ENCODE measurements around the gene MESP1. TPM values are rescaled to one million over a fixed set of nuclear protein-coding genes. Genes with fewer than 3 reads are reported as not detected.
"Not testable (repeated sequence)": the region's sequence is repeated elsewhere in the genome, so short reads cannot be mapped to it uniquely, and the experiment has no call there.

Gene MESP1, protein sequence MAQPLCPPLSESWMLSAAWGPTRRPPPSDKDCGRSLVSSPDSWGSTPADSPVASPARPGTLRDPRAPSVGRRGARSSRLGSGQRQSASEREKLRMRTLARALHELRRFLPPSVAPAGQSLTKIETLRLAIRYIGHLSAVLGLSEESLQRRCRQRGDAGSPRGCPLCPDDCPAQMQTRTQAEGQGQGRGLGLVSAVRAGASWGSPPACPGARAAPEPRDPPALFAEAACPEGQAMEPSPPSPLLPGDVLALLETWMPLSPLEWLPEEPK
- total RNA-seq (2014; rRNA removed; shearing (Covaris generic)): 0.26 TPM in 1 of 2 replicates, not detected in the other

DNA sequence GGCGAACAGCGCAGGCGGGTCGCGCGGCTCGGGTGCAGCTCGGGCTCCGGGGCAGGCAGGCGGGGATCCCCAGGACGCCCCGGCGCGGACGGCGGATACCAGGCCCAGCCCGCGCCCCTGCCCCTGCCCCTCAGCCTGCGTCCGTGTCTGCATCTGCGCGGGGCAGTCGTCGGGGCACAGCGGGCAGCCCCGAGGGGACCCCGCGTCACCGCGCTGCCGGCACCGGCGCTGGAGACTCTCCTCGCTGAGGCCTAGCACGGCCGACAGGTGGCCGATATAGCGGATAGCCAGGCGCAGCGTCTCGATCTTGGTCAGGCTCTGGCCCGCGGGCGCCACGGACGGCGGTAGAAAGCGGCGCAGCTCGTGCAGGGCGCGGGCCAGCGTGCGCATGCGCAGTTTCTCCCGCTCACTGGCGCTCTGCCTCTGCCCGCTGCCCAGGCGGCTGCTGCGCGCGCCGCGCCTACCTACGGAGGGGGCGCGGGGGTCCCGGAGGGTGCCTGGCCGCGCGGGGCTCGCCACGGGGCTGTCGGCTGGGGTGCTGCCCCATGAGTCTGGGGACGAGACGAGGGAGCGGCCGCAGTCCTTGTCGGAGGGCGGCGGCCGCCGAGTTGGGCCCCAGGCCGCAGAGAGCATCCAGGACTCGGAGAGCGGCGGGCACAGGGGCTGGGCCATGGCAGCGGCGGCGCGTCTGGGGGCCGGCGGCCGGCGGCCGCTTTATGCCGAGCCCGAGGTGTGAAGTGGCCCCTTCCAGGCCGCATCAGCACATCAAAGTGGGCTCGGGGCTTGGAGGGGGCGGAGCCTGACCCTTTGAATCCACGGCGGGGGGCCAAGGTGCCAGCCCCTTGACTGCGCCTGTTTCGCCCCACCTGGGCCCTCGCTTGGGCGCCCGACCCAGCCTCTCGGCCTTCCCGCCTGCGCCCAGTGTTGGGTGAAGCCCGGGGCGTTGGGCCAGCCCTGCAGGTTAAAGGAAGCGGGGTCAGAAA is at the start of gene MESP1:
Gene MESP1, minus strand, starts transcription at position 690 of the 983 bp plus-strand sequence. Its CDS starts 18 bp downstream, at position 672.
- H3K4me1 ChIP-seq (replicated peaks): peaks cover 32% of the 10 kb centered on the region
- peak; percentile 85 to 93 for DNase-seq (ENCODE audit: low read depth in 1 of 2, low spot score in 2 of 2)
- no peaks in the 10 kb centered on the region for H3K9me3 ChIP-seq (replicated peaks)
- H3K27ac ChIP-seq: no peak within 1 kb of the TSS
- H3K4me3 ChIP-seq: peak within 1 kb of the TSS; percentile 52
- no peaks in the 10 kb centered on the region for H3K27me3 ChIP-seq (replicated peaks)
- no peaks in the 10 kb centered on the region for H3K36me3 ChIP-seq

DNA sequence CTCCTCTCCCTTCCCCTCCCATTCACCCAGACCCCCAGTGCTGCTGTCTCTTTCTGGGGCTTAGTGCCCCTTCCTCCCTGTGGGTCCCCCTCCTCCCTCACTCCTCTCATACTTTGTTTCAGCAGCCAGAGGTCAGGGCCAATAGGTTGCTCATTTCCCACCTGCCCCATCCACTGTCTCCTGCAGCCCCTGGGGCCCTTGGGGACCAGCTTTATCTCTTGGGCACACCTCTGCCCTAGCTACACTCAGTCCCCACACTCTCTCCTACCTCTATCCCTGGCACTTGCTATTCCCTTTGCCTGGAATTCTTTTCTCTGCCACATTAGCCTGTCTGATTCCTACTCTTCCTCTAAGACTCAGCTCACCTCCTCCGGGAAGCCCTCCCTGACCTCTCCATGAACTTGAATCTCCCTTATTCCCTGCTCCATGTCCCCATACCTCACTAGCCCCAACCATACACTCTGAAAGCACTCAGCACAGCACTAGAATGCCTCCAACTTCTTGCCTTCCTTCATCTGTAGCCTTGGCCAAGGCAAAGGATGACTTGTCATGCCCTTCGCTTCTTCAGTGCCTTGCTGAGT is 49.0 kb upstream of the MESP1 start:
- no peak for DNase-seq (ENCODE audit: low read depth in 1 of 2, low spot score in 2 of 2)
- no peaks in the 10 kb centered on the region for H3K27me3 ChIP-seq (replicated peaks)
- H3K9me3 ChIP-seq (replicated peaks): no peaks in the 10 kb centered on the region
- no peak overlapping the region for H3K27ac ChIP-seq
- no peak overlapping the region for H3K4me3 ChIP-seq
- H3K4me1 ChIP-seq (replicated peaks): peaks cover 2% of the 10 kb centered on the region
- peaks cover 3% of the 10 kb centered on the region; the same call in 1 of the 2 replicates for H3K36me3 ChIP-seq

DNA sequence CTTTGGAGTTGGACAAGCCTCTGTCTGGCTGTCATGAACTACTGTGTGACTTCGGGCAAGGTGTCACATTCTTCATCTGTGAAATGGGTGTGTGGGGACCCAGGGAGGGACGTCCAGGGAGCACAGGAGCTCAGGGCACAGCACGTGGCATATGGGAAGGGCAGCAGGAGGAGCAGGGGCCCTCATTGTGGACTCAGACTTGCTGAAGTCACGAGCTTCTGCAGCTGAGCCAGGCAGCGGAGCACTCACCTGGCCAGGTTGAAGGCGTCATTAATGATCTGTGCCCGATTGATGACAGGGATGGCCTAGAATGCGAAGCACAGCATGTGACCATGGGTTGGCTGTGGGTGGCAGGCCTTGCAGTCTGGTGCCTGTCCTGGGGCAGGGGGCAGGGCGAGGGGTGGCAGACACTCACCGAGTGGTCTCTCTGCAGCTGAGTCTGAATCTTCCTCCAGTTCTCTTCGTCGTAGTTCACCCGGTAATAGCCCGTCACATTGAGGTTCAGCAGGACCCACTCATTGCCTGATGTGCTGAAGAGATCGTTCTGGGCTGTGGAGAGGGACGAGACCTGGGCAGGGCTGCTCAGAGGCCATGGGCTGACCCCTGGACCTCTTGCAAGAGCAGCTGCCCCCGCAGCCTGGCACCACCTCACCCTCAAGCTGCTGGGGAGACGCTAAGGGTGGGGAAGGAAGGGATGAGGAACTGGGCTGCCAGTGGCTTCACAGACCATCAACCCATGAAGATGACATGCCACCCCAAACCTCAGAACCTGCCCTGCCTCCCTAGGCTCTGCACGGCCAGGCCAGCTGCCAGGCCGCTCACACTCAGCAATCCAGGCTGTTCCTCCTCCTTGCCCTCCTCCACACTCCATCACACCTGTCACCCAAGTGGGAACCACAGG is 48.2 kb upstream of the MESP1 start:
- Histone ChIP-seq H3K36me3 (peaks cover 3% of the 10 kb centered on the region; the same call in 1 of the 2 replicates), H3K27me3 (replicated peaks) (no peaks in the 10 kb centered on the region), H3K4me1 (replicated peaks) (peaks cover 7% of the 10 kb centered on the region), H3K27ac (no peak overlapping the region), H3K9me3 (replicated peaks) (no peaks in the 10 kb centered on the region), H3K4me3 (no peak overlapping the region)
- DNase-seq (ENCODE audit: low read depth in 1 of 2, low spot score in 2 of 2): no peak

DNA sequence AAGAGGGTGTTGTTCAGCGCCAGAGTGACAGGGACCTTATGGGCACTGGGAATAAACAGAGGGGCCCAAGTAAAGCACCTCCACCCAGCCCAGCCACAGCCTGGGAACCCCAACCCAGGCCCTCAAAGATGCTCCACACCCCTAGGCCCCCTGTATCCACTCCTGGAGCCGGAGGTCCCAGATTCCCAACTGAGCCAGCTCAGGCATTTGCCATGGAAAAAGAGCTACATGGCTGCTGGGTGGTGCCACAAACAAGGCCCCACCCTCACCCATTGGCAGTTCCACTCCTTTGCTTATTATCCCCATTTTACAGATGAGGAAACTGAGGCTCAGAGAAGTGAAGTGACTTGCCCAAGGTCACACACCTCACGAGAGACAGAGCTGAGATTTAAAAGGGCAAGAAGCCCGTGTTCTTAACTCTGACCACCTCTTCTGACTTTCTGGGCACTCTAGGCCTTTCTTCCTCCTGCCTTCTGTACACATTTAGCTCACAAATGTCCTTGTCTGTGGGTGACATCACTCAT is 46.7 kb upstream of the MESP1 start:
- peaks cover 7% of the 10 kb centered on the region for H3K4me1 ChIP-seq (replicated peaks)
- DNase-seq (ENCODE audit: low read depth in 1 of 2, low spot score in 2 of 2): no peak
- H3K27ac ChIP-seq: no peak overlapping the region
- H3K27me3 ChIP-seq (replicated peaks): no peaks in the 10 kb centered on the region
- H3K9me3 ChIP-seq (replicated peaks): no peaks in the 10 kb centered on the region
- no peak overlapping the region for H3K4me3 ChIP-seq
- peaks cover 3% of the 10 kb centered on the region; the same call in 1 of the 2 replicates for H3K36me3 ChIP-seq

GRCh38 chr15:89795996-89796395 is 44.9 kb upstream of the MESP1 start:
- H3K9me3 ChIP-seq (replicated peaks): no peaks in the 10 kb centered on the region
- H3K4me3 ChIP-seq: no peak overlapping the region
- peaks cover 7% of the 10 kb centered on the region for H3K4me1 ChIP-seq (replicated peaks)
- DNase-seq (ENCODE audit: low read depth in 1 of 2, low spot score in 2 of 2): no peak
- H3K27ac ChIP-seq: no peak overlapping the region
- H3K36me3 ChIP-seq: peaks cover 3% of the 10 kb centered on the region; the same call in 1 of the 2 replicates
- no peaks in the 10 kb centered on the region for H3K27me3 ChIP-seq (replicated peaks)

DNA sequence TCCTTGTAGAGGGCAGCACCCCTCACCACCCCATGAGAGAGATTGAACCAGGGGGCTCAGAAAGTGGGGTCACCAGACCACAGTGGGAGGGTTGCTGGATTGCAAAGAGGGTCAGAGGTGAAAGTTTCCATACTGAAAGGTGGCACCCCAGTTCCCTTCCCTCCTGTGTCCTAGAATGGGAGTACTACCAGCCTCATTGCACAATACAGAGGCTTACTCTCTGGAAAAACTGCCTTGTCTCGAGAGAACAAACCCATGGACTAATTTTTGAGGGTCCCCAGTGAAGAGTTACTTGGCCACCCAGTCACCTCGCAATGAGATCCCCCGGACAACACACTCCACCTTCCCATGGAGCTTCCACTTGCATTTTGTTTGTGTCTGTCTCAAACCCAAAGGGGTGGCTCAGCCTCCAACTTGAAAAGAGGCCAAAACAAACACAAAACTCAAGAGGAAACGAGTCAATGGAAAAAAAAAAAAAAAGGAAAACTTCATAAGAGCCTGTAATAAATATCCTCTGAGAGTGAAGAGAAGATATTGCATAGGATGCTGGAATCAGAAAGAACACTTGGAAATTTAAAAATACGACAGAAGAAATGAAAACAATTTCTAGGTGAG is 43.7 kb upstream of the MESP1 start:
- no peaks in the 10 kb centered on the region for H3K27me3 ChIP-seq (replicated peaks)
- peaks cover 3% of the 10 kb centered on the region; the same call in 1 of the 2 replicates for H3K36me3 ChIP-seq
- peaks cover 7% of the 10 kb centered on the region for H3K4me1 ChIP-seq (replicated peaks)
- DNase-seq (ENCODE audit: low read depth in 1 of 2, low spot score in 2 of 2): peak in 1 of 2 experiments; percentile 23
- no peak overlapping the region for H3K27ac ChIP-seq
- H3K9me3 ChIP-seq (replicated peaks): no peaks in the 10 kb centered on the region
- no peak overlapping the region for H3K4me3 ChIP-seq

DNA sequence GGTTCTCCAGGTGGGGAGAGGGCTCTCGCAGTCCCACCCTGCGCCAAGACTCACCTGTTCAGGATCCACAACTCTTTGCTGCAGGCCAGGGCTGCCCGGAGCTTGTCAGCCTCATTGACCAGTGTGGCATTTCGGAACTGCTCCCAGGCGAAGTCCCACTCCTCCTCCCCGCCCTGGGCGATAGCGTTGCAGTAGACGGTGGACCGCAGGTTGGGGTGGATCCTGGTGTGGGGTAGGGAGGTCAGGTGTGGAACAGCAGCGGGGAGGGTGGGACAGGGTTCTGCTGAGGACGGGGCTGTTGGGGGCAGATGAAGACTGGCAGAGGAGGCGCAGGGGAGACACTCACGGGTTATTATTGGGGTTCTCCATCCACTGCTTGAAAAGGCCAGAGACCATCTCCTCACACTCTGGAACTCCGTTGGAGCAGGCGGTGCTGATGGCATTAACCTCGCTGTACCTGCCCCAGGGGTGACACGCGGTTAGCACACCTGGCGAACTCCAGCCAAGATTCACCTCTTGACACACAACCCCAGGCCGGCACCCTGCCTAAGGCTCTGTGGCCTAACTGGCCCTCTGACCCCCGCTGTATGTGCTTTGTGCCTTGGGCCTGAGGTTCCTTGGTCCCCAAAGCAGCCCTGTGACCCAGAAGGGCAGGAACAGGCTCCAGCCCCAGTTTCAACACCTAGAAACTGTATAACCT is 41.2 kb upstream of the MESP1 start:
- Histone ChIP-seq H3K4me1 (replicated peaks) (peaks cover 7% of the 10 kb centered on the region), H3K4me3 (no peak overlapping the region), H3K9me3 (replicated peaks) (no peaks in the 10 kb centered on the region), H3K36me3 (0 out of 2 replicates have a peak, but pooled peaks cover 3% of the 10 kb centered on the region), H3K27ac (no peak overlapping the region), H3K27me3 (replicated peaks) (no peaks in the 10 kb centered on the region)
- DNase-seq (ENCODE audit: low read depth in 1 of 2, low spot score in 2 of 2): no peak

DNA sequence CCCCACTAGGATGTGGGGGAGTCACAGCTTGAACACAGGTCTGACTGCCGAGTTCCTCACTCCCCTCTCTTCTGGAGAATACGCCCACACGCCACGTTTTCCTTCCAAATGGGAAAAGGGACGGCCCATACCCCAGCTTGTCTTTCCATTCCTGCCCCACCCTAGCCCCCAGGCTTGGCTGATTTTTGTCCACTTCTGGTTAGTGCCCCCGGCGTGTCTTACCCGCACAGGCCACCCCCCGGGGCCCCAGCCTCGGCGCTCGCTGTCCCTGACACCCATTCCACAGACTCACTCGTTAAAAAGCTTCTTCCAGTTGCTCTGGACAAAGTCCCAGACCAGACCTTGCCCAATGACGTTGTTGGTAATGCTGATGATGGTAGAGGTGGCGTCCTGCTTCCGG is 39.6 kb upstream of the MESP1 start:
- no peaks in the 10 kb centered on the region for H3K27me3 ChIP-seq (replicated peaks)
- no peaks in the 10 kb centered on the region for H3K36me3 ChIP-seq
- no peaks in the 10 kb centered on the region for H3K9me3 ChIP-seq (replicated peaks)
- no peak for DNase-seq (ENCODE audit: low read depth in 1 of 2, low spot score in 2 of 2)
- H3K27ac ChIP-seq: no peak overlapping the region
- no peak overlapping the region for H3K4me3 ChIP-seq
- peaks cover 7% of the 10 kb centered on the region for H3K4me1 ChIP-seq (replicated peaks)

- no peaks in the 10 kb centered on the region for H3K36me3 ChIP-seq
- H3K4me1 ChIP-seq (replicated peaks): peaks cover 7% of the 10 kb centered on the region
- DNase-seq (ENCODE audit: low read depth in 1 of 2, low spot score in 2 of 2): no peak
Measured at GRCh38 chr15:89790206-89790605, 39.2 kb upstream of the MESP1 start.

GRCh38 chr15:89788585-89788984 is 37.5 kb upstream of the MESP1 start:
- not testable (repeated sequence) for DNase-seq (ENCODE audit: low read depth in 1 of 2, low spot score in 2 of 2); H3K4me3 ChIP-seq; H3K9me3 ChIP-seq (replicated peaks); H3K27ac ChIP-seq; H3K4me1 ChIP-seq (replicated peaks); H3K27me3 ChIP-seq (replicated peaks); H3K36me3 ChIP-seq

More at GRCh38 chr15:89790206-89790605, 39.2 kb upstream of the MESP1 start:
- H3K9me3 ChIP-seq (replicated peaks): no peaks in the 10 kb centered on the region
- no peaks in the 10 kb centered on the region for H3K27me3 ChIP-seq (replicated peaks)
- no peak overlapping the region for H3K27ac ChIP-seq
- H3K4me3 ChIP-seq: no peak overlapping the region

- Histone ChIP-seq H3K4me3 (no peak overlapping the region), H3K36me3 (no peaks in the 10 kb centered on the region), H3K4me1 (replicated peaks) (no peaks in the 10 kb centered on the region), H3K27ac (no peak overlapping the region), H3K27me3 (replicated peaks) (no peaks in the 10 kb centered on the region), H3K9me3 (replicated peaks) (no peaks in the 10 kb centered on the region)
- no peak for DNase-seq (ENCODE audit: low read depth in 1 of 2, low spot score in 2 of 2)
Measured at GRCh38 chr15:89787944-89788343, 36.9 kb upstream of the MESP1 start.

DNA sequence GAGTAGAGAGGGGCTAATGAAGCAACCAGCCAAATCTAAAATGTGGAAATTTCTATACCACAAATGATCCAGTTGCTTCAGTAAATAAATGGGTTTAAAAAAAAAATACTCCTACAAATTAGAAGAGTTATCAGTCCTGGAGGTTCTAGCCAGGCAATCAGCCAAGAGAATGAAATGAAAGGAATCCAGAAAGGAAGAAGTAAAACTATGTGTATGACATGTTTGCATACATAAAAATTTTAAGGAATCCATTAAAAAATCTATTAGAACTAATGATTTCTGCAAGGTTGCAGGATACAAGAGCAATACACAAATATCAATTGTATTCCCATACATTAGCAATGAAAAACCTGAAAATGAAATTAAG is 34.7 kb upstream of the MESP1 start:
- Histone ChIP-seq H3K27me3 (replicated peaks) (no peaks in the 10 kb centered on the region), H3K9me3 (replicated peaks) (no peaks in the 10 kb centered on the region), H3K36me3 (no peaks in the 10 kb centered on the region), H3K4me1 (replicated peaks) (peaks cover 15% of the 10 kb centered on the region), H3K27ac (no peak overlapping the region), H3K4me3 (no peak overlapping the region)
- DNase-seq (ENCODE audit: low read depth in 1 of 2, low spot score in 2 of 2): no peak

Measured in SJSA1 (cell line).